Calu3 (cell line): ENCODE results near the gene ZNF708. TPM values are rescaled to one million over a fixed set of nuclear protein-coding genes. Genes with fewer than 3 reads are reported as not detected.

Experiments
- BruUV-seq: library from RNA; stranded (reverse); fragments of 400-500 nt; replicated peaks from 2 replicates; lab custom pipeline; 2021; lab: Mats Ljungman, UMichigan
- CTCF ChIA-PET: fragments of 300-600 bp; sonication (Branson Sonifier 250); formaldehyde crosslinking; loops from one replicate; lab custom pipeline; 2022; ENCODE audit warnings: antibody characterized with exemption; lab: Charles Lee
- DNase-seq: peaks from one replicate; pipeline ENCODE4 v3.0.0; 2022
- H3K27ac Mint-ChIP-seq: one replicate; pipeline ENCODE4 v1.8.0; 2022; ENCODE audit warnings: mixed read lengths; ENCODE audit not compliant: unreplicated experiment
- H3K27me3 Mint-ChIP-seq: one replicate; pipeline ENCODE4 v1.8.0; 2022; ENCODE audit warnings: mixed read lengths; ENCODE audit not compliant: unreplicated experiment
- H3K36me3 Mint-ChIP-seq: one replicate; pipeline ENCODE4 v1.8.0; 2022; ENCODE audit warnings: mild to moderate bottlenecking, moderate library complexity, mixed read lengths; ENCODE audit not compliant: insufficient read depth, unreplicated experiment
- H3K4me1 Mint-ChIP-seq: one replicate; pipeline ENCODE4 v1.8.0; 2022; ENCODE audit warnings: mild to moderate bottlenecking, low read depth, mixed read lengths; ENCODE audit not compliant: unreplicated experiment
- H3K4me3 Mint-ChIP-seq: one replicate; pipeline ENCODE4 v1.8.0; 2022; ENCODE audit warnings: mild to moderate bottlenecking, low read depth, moderate library complexity, mixed read lengths; ENCODE audit not compliant: unreplicated experiment
- H3K9me3 Mint-ChIP-seq: one replicate; pipeline ENCODE4 v1.8.0; 2022; ENCODE audit warnings: low read depth, mixed read lengths; ENCODE audit not compliant: unreplicated experiment
- CTCF ChIP-seq: fragments of 200-600 bp; IDR thresholded peaks from one replicate; pipeline ENCODE4 v1.8.0; 2022; ENCODE audit warnings: antibody characterized with exemption; ENCODE audit not compliant: unreplicated experiment
- intact Hi-C: fragments of 100-400 bp; cut with micrococcal nuclease; formaldehyde crosslinking; loops from one replicate; pipeline ENCODE4 v1.10.0; 2022; ENCODE audit not compliant: unreplicated experiment
- total RNA-seq: library from RNA; stranded (reverse); gene quantifications from 2 replicates; pipeline ENCODE4 v1.2.3, GENCODE V29; 2022

The ZNF708 gene
- total RNA-seq, 1 experiment from 2014 or later: 4.9 TPM

- intact Hi-C loops: no loop called here
- Mint-ChIP-seq H3K9me3 (peaks cover 4% of the 10 kb centered on the region), H3K36me3 (no peaks in the 10 kb centered on the region), H3K27me3 (no peaks in the 10 kb centered on the region), H3K4me1 (no peaks in the 10 kb centered on the region), H3K4me3 (no peak overlapping the region), H3K27ac (no peak overlapping the region)
- TF ChIP-seq CTCF: no peak
- CTCF ChIA-PET: no interaction called here
- BruUV-seq: no TSS peak
- no peak for DNase-seq
Measured at GRCh38 chr19:21335721-21336120, 6.5 kb upstream of the ZNF708 start.

GRCh38 chr19:21328406-21328805 lies 804 bp downstream of the ZNF708 start:
- Mint-ChIP-seq H3K9me3 (peaks cover 2% of the 10 kb centered on the region), H3K4me1 (no peaks in the 10 kb centered on the region), H3K4me3 (peak overlapping the region; percentile 91), H3K27ac (peak overlapping the region; percentile 86), H3K36me3 (peaks cover 18% of the 10 kb centered on the region), H3K27me3 (no peaks in the 10 kb centered on the region)
- no peak for TF ChIP-seq CTCF
- DNase-seq: no peak
- intact Hi-C loops: no loop called here
- no TSS peak for BruUV-seq
- CTCF ChIA-PET: no interaction called here

GRCh38 chr19:21326169-21326568 lies 3.0 kb downstream of the ZNF708 start:
- peaks cover 5% of the 10 kb centered on the region for H3K9me3 Mint-ChIP-seq
- no peak for TF ChIP-seq CTCF
- no TSS peak for BruUV-seq
- intact Hi-C loops: no loop called here
- no peak overlapping the region for H3K4me3 Mint-ChIP-seq
- H3K27ac Mint-ChIP-seq: no peak overlapping the region
- no peak for DNase-seq
- no peaks in the 10 kb centered on the region for H3K4me1 Mint-ChIP-seq
- CTCF ChIA-PET: no interaction called here
- peaks cover 18% of the 10 kb centered on the region for H3K36me3 Mint-ChIP-seq
- no peaks in the 10 kb centered on the region for H3K27me3 Mint-ChIP-seq

GRCh38 chr19:21323000-21323399 lies 6.2 kb downstream of the ZNF708 start:
- DNase-seq: no peak
- CTCF ChIA-PET: no interaction called here
- H3K9me3 Mint-ChIP-seq: peaks cover 5% of the 10 kb centered on the region
- no peak overlapping the region for H3K27ac Mint-ChIP-seq
- no peaks in the 10 kb centered on the region for H3K4me1 Mint-ChIP-seq
- H3K36me3 Mint-ChIP-seq: peaks cover 7% of the 10 kb centered on the region
- H3K4me3 Mint-ChIP-seq: no peak overlapping the region
- BruUV-seq: no TSS peak
- TF ChIP-seq CTCF: no peak
- intact Hi-C loops: no loop called here
- H3K27me3 Mint-ChIP-seq: no peaks in the 10 kb centered on the region
